Measurements from ENCODE around the gene AMPH. TPM values are rescaled to one million over a fixed set of nuclear protein-coding genes. Genes with fewer than 3 reads are reported as not detected.
"Not testable (repeated sequence)": the region's sequence is repeated elsewhere in the genome, so short reads cannot be mapped to it uniquely, and the experiment has no call there.

AMPH gene
- total RNA-seq, 1 donor from 2014 or later = not detected

DNA sequence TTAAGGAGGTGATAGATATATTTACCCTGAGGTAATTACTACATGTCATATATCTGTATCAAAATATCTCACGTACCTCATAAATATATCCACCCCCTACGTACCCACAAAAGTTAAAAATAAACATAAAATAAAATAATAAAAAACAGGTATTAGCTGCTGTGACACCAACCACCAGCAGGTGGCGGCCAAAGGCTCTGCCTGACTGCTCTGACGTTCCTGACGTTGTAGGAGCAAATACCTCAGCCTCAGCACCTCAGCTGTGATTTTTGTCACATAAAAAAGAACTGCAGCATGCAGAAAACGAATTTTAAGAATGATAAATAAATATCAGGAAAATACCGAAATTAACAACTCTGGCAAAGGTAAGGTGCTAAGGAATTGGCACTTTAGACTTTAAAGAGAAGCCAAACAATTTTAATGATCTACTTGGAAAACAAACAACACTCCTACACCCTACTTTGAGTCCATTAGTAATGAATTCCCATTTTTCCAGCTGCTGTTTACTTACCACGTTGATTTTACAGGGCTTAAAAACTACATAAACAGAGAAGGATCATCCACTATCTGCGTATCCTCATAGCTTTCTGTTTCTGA is 232.3 kb downstream of the AMPH start:
- intact Hi-C loops (cut with micrococcal nuclease) = loop anchor here (1.0 kb wide), 3 partner anchors 141 to 1121 kb away; no protein-coding TSS in a partner anchor

DNA sequence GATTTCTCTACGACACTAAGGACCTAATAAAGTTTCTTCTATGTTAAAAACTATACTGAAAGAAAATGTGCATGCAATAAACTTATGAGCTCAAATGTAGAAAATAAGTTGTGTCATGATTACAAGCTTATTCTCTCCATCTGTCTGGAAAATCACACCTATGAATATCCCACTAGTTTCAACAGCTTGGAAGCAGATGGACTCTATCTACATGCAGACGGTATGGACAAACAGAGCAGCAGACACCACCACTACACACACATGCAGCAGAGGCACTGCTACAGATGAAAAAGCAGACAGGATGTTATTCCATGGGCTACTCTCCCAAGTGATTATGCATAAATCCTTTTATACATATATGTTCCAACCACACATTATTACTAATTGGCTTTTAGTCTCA is 234.3 kb downstream of the AMPH start:
- intact Hi-C loops (cut with micrococcal nuclease) = no loop called here

DNA sequence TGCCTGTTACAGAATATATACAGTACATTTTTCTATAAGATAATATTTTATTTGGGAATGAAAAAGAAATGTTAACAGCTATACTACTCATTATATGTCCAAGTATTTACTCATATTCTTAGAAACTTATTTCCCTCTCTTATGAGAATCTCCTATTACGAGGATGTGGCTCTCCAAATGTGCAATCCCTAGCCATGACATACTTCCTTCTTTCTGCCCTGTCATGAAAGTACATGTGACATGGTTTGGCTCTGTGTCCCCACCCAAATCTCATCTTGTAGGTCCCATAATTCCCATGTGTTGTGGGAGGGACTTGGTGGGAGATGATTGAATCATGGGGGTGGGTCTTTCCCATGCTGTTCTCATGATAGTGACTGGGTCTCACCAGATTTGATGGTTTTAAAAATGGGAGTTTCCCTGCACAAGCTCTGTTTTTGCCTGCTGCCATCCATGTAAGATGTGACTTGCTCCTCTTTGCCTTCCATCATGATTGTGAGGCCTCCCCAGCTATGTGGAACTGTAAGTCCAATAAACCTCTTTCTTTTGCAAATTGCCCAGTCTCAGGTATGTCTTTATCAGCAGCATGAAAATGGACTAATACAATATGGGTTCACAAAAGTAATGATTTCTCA is 235.1 kb downstream of the AMPH start:
- intact Hi-C loops (cut with micrococcal nuclease) = not testable (repeated sequence)

DNA sequence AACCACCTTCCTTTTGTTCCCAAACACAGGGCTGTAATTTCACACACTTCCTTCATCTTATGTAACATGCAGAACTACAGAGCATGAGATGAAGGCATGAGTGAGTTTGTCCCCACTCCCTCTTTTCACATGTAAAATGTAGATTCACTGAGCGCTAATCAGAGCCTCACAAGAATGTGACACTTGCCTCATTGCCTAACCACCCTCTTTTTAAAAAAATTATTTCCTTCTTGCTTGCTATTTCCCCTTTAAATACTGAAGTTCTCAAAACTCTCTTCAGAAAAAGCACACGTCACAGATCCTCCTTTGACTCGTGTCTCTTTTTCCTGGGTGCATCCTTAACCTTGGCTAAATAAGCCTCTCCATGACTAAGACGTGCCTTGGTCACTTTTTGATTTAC is 236.5 kb downstream of the AMPH start:
- intact Hi-C loops (cut with micrococcal nuclease) = no loop called here

DNA sequence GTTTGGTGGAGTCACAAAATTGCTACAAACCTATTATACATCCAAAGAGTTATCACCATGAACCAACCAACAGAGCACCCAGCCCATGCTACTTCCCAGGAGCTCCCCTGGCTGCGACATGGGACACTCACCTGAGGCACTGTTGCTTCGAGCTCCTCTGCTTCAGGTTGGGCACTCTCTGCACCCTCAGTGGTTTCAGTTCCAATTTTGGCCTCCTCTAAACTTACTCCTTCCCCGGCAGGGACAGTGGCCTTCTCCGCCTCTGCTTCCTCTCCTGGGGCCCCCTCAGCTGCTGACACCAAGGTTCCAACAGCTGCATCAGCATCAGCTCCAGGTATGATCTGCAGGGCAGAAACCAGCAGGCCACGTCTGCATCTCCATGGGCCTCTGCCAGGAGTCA is 237.3 kb downstream of the AMPH start:
- intact Hi-C loops (cut with micrococcal nuclease) = no loop called here

DNA sequence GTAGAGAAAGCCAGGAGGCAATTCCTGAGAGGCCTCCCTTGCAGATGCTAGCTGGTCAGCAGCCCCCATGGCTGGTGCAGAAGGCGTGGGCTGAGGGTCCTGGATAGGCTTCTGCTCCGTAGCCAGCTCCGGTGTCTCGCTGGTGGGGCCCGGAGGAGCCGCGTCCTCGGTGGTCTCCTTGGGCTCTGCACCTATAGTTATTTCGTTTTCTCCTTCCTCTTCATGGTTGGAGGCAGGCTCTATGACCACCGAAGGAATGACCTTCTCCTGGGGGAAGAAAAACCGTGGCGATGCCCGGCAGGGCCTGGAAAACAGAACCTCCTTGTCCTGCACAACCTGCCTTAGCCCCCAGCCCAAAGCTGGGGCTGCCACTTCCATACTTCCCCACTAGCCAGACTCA is 239.4 kb downstream of the AMPH start:
- intact Hi-C loops (cut with micrococcal nuclease) = no loop called here

DNA sequence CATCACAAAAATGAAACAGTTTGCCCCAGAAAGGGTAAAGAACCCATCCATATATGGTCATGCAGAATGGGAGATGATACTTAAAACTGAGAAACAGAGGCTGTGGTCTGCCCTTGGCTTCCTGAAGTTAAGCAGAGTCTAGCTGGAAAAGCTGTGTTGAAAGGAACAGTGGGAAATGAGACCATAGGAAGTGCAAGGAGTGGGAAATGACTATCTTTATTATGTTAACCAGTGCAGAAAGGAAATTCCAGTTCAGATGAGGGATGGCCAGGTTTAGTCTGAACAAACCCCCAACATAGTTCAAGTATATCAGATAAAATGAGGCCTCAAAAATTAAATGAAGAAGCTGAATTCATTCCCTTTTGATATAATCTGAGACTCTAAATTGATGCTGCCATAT is 245.5 kb downstream of the AMPH start:
- intact Hi-C loops (cut with micrococcal nuclease) = no loop called here

DNA sequence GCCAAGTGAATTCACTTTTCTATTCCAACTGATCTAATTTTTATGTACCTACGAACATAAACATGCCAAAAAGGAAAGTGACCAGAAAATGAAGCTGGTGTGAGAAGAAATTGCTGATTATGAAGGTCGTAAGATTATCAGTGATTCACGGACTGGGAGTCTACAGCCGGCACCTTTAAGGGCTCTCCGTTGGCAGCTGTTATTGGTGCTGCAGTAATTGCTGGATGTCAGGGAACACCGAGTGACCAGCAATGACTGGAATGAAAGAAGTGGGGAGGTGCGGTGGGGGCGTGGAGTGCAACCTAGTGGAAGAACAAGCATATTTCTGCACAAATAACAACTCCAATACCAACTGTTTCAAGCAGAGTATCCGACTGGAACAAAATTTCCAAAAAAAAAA is 247.9 kb downstream of the AMPH start:
- intact Hi-C loops (cut with micrococcal nuclease) = no loop called here

DNA sequence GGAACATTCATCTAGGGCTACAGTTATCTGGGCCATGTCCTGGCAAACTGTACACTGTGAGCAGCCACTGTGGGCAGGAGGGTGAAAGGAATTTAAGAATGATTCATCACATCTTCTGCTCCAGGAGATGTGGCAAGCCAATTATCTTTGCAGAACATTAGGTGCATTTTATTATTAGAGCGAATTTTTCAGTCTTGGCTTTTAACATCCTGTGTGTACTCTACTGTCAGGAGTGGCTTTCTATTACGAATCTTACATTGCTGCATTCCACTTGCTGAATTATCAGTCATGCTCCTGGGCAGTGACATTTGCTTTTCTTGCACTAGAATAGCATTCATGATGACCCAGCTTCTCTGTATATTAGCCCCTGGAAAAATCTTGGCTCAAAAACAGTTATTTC is 248.5 kb downstream of the AMPH start:
- intact Hi-C loops (cut with micrococcal nuclease) = no loop called here

DNA sequence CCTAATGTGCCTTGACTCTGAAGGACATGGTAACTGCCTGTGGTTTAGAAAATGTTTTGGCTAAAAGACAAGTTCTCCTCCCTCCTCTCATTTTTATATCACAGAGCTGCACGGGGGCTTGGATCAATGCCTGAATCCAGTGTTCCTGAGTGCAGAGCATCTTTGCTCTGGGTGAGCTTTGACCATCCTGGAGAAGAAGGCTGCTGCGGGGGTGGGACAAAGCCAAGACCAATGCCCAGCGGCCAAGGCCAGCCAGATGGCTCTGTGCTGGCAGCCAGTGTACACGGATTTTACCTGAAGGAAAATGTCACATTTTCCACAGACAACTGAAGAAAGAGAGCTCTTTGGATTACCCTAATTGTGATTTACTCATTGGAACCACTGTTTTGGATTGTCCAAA is 255.7 kb downstream of the AMPH start:
- intact Hi-C loops (cut with micrococcal nuclease) = no loop called here

DNA sequence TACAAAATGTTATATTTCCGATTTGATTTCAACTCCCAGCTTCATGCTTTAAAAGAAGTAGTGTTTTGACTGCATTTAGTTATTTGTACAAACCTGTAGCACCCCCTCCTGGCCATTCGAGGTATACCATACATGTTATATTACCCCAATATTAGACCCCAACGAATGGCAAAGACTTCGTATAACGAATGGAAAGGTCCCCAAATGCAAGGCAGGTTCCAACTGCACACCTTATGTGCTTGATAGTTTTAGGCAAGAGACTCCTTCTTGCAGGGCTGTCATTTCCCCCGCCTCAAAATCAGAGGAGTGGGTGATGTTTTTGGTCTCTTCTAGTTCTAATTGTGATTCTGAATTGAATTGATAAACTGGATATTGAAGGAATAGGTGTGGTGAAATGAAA is 256.7 kb downstream of the AMPH start:
- intact Hi-C loops (cut with micrococcal nuclease) = loop anchor here (1.0 to 5.0 kb wide), 3 partner anchors 159 to 472 kb away; no protein-coding TSS in a partner anchor

DNA sequence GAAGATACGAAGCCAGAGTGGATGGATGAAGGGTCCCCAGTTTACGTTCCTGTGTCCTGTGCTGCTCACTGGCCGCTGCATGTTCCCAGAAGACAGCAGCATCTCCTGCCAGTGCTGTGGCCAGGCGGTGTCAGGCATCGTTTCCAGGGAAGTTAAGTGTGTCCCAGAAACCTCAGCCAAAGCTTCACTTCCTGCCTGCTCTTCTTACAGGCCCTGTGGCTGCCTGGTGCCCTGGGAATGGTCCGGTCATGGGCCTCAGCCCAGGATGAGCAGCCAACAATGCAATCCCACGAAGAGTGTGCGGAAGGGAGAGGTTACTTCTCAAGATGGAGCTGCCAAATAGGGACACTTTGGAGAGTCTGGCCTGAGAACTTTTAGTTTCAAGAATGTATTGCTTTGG is 258.0 kb downstream of the AMPH start:
- intact Hi-C loops (cut with micrococcal nuclease) = loop anchor here (5.0 kb wide), 1 partner anchor 471 kb away; no protein-coding TSS in a partner anchor

DNA sequence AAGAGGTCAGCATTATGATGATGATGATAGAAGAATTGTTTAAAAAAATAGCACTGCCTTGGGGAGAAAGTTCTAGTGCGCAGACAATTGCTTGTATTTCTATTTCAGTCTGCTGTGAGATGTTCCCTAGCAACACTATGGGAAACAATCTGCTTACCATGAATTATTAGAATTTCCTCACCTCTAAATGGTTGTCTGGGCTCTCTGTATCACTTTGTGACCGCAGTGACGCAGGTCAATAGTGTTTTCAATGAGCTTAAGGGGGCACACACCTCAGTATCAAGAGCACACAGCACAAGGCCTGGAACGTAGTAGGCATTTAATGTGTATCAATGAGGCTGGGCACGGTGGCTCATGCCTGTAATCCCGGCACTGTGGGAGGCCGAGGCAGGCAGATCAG is 258.9 kb downstream of the AMPH start:
- intact Hi-C loops (cut with micrococcal nuclease) = loop anchor here (5.0 kb wide), 1 partner anchor 470 kb away; no protein-coding TSS in a partner anchor

DNA sequence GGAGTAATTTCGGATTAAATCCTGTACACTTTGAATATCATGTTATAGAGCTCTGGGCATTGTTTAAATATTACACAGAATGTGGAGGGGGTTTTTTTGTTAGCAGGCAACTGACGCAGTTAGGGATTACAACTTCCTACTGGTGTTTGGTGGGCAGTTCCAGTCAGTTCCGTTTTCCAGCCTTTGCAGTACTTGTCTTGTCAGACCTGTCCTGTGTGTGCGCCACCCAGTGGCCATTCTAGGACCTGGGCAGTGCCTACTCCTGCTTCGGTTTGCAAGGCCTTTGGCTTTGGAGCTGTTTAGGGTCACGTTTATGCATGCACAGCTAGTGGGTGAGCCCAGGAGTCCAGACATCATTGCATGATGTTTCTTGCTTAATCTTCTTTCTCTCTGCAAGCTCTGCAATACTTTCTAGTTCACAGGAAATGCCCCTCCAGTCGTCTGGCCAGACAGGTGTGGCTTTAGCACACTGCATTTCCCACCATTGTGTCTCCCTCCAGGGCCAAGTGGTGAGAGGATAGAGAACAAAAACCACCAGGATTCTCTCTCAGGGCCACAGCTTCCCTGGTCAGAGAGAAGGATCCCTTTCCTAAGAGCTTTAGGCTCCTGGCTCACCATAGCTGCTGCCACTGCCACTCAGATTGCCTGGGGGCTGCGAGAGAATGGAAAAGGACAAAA is 261.2 kb downstream of the AMPH start:
- intact Hi-C loops (cut with micrococcal nuclease) = loop anchor here (1.0 to 10.0 kb wide), 4 partner anchors 263 to 1577 kb away; partner anchors contain the start of gene VPS41

DNA sequence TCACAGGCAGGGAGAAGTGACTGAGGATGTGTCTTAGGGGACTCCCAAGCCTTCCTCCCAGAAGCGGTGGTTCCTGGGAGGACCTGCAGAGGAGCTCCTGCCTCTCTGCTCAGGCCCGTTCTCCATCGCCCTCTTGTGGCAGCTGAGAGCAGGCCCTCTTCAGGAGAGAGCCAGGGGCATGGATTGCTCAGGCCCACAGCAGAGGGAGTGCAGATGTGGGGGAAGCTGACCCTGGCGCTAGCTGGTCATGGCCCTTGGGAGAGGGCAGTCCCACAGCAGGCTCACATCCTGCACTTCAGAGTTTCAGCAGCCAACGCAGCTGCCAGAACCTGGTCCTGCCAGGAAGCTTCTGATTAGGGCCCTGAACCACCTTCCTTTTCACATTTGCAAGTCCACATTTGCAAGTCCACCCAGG is 263.0 kb downstream of the AMPH start:
- intact Hi-C loops (cut with micrococcal nuclease) = loop anchor here (1.0 to 10.0 kb wide), 3 partner anchors 153 to 1579 kb away; partner anchors contain the start of gene VPS41

DNA sequence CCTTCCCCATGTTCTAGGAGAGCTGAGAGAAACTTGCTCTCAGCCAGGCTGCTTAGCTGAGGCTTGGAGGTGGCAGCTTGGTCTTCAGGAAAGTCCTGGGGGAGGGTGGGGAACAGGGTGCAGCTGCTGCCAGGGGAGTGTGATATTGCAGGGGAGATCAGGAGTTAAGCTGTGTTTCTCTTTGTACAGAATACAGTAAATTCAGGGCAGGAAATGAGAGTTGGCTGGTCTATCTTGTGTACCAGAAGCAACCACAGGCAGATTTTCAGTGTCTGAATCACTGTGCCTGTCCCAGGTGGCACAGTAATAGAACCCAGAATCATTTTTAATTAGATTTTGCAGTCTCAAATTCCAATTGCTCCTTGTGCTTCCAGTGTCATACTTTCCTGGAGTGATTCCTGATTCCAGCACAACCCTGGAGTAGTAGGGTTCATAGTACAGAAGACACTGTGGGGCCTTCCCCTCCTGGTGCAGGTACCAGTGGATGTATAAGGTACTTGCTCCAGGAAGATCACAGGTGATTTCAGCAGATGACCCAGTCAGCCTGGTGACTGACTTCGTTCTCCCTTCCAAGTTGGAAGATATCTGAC is 263.8 kb downstream of the AMPH start:
- intact Hi-C loops (cut with micrococcal nuclease) = loop anchor here (5.0 to 10.0 kb wide), 2 partner anchors 537 to 1580 kb away; partner anchors contain the start of gene VPS41

DNA sequence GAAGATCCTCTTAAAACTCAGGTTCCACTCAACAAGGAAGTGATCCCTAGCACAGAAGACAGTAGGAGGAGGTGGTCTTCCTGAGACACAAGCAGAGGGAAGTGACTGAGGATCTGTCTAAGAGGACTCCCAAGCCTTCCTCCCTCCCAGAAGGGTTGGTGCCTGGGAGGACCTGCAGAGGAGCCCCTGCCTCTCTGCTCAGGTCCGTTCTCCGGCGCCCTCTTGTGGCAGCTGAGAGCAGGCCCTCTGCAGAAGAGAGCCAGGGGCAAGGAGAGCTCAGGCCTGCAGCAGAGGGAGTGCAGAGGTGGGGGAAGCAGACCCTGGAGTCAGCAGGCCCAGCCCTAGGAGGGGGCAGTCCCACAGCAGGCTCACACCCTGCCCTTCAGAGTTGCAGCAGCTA is 267.8 kb downstream of the AMPH start:
- intact Hi-C loops (cut with micrococcal nuclease) = loop anchor here (1.0 to 10.0 kb wide), 3 partner anchors 148 to 541 kb away; partner anchors contain the start of gene VPS41

DNA sequence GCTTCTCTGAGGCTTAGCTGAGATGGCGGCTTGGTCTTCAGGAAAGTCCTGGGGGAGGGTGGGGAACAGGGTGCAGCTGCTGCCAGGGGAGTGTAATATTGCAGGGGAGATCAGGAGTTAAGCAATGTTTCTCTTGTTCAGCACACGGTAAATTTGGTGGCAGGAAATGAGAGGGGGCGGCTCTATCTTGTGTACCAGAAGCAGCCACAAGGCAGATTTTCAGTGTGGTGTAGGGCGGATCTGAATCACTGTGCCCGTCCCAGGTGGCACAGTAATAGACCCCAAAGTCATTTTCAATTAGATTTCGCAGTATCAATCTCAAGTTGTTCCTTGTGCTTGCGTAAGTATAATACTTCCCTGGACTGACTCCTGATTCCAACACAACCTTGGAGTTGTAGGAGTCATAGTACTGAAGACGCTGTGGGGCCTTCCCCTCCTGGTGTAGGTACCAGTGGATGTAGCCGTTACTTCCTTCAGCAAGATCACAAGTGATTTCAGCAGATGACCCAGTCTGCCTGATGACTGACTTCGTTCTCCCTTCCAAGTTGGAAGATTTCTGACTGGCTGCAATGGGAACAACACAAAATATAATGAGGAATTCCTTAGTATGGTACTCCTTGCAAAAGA is 268.4 kb downstream of the AMPH start:
- intact Hi-C loops (cut with micrococcal nuclease) = loop anchor here (1.0 to 10.0 kb wide), 3 partner anchors 147 to 542 kb away; partner anchors contain the start of gene VPS41

DNA sequence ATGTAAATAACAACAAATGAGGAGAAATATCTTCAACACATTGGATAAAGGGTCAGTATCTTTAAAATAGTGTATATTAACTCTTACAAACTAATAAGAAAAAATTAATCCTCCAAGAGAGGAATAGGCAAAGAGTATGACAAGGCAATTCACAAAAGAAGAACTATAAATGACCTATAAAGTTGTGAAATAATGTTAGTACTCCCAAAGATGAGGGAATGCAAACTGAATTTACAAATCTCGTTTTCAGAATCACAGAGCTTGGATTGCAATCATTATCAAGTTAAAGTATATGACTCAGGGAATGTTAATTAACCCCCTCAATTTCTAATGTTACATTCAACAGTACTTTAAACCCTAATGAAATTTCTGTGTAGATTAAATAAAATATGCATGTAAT is 270.4 kb downstream of the AMPH start:
- intact Hi-C loops (cut with micrococcal nuclease) = loop anchor here (10.0 kb wide), 1 partner anchor 544 kb away; the partner anchor contains the start of gene VPS41

DNA sequence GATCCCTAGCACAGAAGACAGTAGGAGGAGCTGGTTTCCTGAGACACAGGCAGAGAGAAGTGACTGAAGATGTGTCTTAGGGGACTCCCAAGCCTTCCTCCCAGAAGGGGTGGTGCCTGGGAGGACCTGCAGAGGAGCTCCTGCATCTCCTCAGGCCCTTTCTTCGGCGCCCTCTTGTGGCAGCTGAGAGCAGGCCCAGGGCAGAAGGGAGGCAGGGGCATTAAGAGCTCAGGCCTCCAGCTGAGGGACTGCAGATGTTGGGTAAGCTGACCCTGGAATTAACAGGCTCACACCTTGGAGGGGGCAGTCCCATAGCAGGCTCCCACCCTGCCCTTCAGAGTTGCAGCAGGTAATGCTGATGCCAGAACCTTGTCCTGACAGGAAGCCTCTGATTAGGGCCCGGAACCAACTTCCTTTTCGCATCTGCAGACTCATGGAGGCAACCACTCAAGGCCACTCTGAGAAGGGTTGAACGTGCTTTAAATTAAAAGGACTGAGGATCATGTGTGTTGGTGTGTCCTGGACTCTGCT is 272.0 kb downstream of the AMPH start:
- intact Hi-C loops (cut with micrococcal nuclease) = not testable (repeated sequence)

Data from T-helper 1 cell treated with Interleukin-12 subunit alpha and Interleukin-12 subunit beta and Interleukin-4 antibody, amounts not matched to agents 30 ng/mL and 1 ng/mL, for 36 hours (primary cell).